Effector memory CD4-positive, alpha-beta T cell (primary cell): ENCODE data around the gene HSPG2.

Experiments used
- DNase-seq, 3 donors: peaks; one replicate each; pipeline ENCODE4 v3.0.0-alpha.2; 2020
- H3K27ac ChIP-seq: 2 replicates; pipeline ENCODE4 v1.7.0; 2013; ENCODE audit warnings: mild to moderate bottlenecking, low read length, moderate library complexity; ENCODE audit not compliant: insufficient read depth, poor library complexity, severe bottlenecking
- H3K27me3 ChIP-seq: replicated peaks from 2 replicates; pipeline ENCODE4 v1.7.0; 2013; ENCODE audit warnings: mild to moderate bottlenecking, low read length; ENCODE audit not compliant: insufficient read depth, control insufficient read depth, poor library complexity, severe bottlenecking
- H3K36me3 ChIP-seq: 2 replicates; pipeline ENCODE4 v1.7.0; 2013; ENCODE audit warnings: mild to moderate bottlenecking, low read length, moderate library complexity; ENCODE audit not compliant: control insufficient read depth, insufficient read depth
- H3K4me1 ChIP-seq: 2 replicates; pipeline ENCODE4 v1.7.0; 2013; ENCODE audit warnings: low read length, mild to moderate bottlenecking; ENCODE audit not compliant: control insufficient read depth, insufficient read depth, poor library complexity, severe bottlenecking
- H3K4me3 ChIP-seq: 2 replicates; pipeline ENCODE4 v1.7.0; 2013; ENCODE audit warnings: low read length, low read depth, mild to moderate bottlenecking; ENCODE audit not compliant: insufficient read depth, poor library complexity, severe bottlenecking
- H3K9me3 ChIP-seq: 2 replicates; pipeline ENCODE4 v1.7.0; 2013; ENCODE audit warnings: mild to moderate bottlenecking, low read length, moderate library complexity; ENCODE audit not compliant: control insufficient read depth

The HSPG2 gene

GRCh38 chr1:21906173-21907078 lies 30.7 kb downstream of the HSPG2 start:
- no peaks in the 10 kb centered on the region for H3K36me3 ChIP-seq
- H3K4me1 ChIP-seq: no peaks in the 10 kb centered on the region
- no peaks in the 10 kb centered on the region for H3K9me3 ChIP-seq
- no peaks in the 10 kb centered on the region for H3K27me3 ChIP-seq
- no peak overlapping the region for H3K4me3 ChIP-seq
- DNase-seq: no peak
- H3K27ac ChIP-seq: no peak overlapping the region

DNA sequence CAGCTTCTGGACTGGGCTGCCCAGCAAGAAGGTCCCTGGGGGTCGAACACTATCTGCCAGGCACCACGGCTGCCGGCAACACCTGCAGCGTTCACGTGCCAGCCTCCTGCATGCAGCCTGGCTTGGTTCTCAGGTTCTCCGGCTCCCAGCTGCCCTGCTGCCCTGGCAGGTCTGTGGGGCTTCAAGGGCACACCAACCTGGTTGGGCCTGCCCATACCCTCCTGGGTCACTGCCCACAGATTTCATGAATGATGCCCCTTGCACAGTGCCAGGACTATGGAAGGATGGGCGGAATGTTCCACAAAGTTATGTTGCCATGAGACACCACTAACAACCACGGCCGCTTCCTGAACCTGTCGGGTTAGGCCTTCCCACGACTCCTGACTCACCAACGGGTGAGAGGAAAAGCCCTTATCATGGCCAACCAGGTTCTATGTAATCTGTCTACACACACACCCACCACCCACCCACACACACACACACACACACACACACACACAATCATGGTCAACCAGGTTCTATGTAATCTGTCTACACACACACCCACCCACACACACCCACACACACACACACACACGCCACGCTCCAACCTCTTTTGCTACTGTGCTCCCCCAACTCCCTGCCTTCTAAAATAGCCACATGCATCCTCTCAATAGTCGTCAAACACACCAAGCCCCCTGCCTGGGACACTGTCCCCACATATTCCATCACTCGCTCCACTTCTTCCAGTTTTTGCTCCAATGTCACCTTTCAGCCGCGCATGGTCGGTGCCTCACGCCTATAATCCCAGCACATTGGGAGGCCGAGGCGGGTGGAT lies 32.2 kb downstream of the HSPG2 start:
- Histone ChIP-seq H3K4me3 (no peak overlapping the region), H3K36me3 (no peaks in the 10 kb centered on the region), H3K4me1 (no peaks in the 10 kb centered on the region), H3K27ac (no peak overlapping the region), H3K9me3 (no peaks in the 10 kb centered on the region), H3K27me3 (no peaks in the 10 kb centered on the region)
- no peak for DNase-seq

DNA sequence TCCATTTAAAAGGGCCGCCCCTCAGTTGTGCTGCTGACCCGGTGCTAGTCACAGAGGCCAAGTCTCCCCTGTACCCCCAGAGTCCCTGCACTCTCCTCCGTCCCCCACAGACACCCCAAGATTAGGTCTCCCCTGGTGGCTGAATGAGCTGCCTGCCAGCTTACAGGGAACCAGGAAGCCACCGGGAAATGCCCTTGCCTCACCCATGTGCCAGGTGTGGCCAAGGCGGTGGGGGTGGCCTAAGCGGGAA lies 32.7 kb downstream of the HSPG2 start:
- Histone ChIP-seq H3K4me3 (no peak overlapping the region), H3K27me3 (no peaks in the 10 kb centered on the region), H3K4me1 (no peaks in the 10 kb centered on the region), H3K9me3 (no peaks in the 10 kb centered on the region), H3K36me3 (no peaks in the 10 kb centered on the region), H3K27ac (no peak overlapping the region)
- DNase-seq: no peak

DNA sequence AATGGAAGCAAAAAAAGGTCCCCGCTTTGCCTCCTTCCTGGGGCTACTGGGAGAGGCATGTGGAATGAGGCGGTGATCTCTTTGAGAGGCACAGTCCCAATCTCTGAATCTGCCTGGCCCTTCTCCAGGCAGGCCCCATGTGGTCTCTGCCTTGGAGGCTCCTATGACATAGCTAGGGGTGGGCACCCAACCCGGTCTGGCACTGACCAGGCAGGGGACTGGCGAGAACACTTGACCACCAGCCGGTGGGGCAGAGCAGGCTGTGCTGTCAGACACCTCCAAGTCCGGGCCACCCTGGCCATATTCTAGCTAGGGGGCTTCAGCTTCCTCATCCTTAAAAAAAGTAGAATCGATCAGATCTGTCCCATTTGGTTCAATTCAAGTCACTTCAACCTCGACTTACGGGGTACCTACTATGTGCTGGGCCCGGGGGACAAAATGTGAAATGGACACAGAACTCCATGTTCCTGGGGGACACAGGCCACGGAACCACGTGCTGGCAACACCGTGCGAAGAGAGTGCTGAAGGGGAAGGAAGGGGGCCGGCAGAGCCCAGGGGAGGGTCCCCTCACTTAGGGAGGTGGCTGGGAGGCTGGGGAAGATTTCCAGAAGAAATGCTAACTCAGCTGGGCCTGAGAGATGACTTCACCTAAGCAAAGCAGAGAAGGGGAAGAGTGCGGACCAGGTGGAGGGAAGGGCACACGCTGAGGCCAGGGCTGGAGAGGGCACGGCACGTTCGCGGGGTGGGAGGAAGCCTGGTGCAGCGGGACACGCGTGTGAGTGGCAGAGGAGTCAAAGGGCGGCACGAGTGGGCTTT lies 33.3 kb downstream of the HSPG2 start:
- Histone ChIP-seq H3K27me3 (no peaks in the 10 kb centered on the region), H3K4me1 (no peaks in the 10 kb centered on the region), H3K36me3 (no peaks in the 10 kb centered on the region), H3K4me3 (no peak overlapping the region), H3K9me3 (no peaks in the 10 kb centered on the region), H3K27ac (no peak overlapping the region)
- DNase-seq: no peak

DNA sequence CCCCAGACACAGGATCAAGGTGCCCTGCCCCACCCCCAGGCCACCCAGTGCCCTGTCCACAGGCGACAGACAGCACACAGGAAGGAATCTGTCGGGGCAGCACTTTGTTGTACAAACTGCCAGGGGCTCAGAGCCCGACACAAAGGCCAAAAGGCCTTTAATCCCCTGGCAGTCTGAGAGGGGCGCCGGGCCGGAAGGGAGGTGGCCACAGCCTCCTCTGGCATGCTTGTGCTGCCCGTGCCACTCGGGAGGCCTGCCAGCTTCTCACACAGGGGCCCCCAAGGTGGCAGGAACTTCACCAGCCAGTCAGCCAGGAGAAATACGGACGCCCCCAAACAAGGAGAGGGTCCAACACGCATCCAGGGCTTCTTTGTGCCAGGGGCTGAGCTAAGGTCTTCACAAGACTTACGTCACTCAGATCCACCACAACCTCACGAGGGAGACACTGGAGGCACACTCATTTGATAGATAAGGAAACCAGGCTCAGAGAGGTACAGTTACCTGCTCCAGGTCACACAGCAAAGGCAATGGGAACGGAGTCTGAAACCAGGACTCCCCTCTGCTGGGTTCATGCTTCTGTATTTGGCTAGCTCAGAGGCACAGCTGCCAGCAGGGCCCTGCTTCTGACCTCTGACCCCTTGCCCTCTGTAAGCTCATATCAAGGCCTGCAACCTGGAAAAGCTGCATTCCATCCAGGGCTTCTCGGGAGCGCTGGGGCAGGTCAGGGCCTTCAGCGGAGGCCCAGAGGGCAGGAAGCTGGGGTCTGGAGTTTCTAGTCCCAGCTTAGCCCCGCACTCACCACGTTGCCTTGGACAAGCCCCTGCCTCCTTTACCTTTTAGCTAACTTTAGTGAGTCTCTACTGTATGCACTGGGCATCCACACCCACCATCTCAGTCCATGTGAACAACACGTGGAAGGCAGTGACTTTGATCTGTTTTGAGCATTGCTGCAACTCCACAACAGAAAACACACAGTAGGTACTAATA lies 34.8 kb downstream of the HSPG2 start:
- Histone ChIP-seq H3K27me3 (no peaks in the 10 kb centered on the region), H3K9me3 (no peaks in the 10 kb centered on the region), H3K4me3 (no peak overlapping the region), H3K4me1 (no peaks in the 10 kb centered on the region), H3K36me3 (no peaks in the 10 kb centered on the region), H3K27ac (no peak overlapping the region)
- DNase-seq: no peak

GRCh38 chr1:21901473-21901847 lies 35.6 kb downstream of the HSPG2 start:
- Histone ChIP-seq H3K9me3 (no peaks in the 10 kb centered on the region), H3K27ac (no peak overlapping the region), H3K27me3 (no peaks in the 10 kb centered on the region), H3K4me1 (no peaks in the 10 kb centered on the region), H3K4me3 (no peak overlapping the region), H3K36me3 (no peaks in the 10 kb centered on the region)
- DNase-seq: no peak

- DNase-seq: no peak
- Histone ChIP-seq H3K9me3 (no peaks in the 10 kb centered on the region), H3K4me3 (no peak overlapping the region), H3K4me1 (no peaks in the 10 kb centered on the region), H3K27ac (no peak overlapping the region), H3K36me3 (no peaks in the 10 kb centered on the region), H3K27me3 (no peaks in the 10 kb centered on the region)
Measured at GRCh38 chr1:21900766-21901472, 36.2 kb downstream of the HSPG2 start.

GRCh38 chr1:21899987-21900386 lies 37.1 kb downstream of the HSPG2 start:
- H3K27me3 ChIP-seq: no peaks in the 10 kb centered on the region
- no peak overlapping the region for H3K27ac ChIP-seq
- no peaks in the 10 kb centered on the region for H3K36me3 ChIP-seq
- no peak overlapping the region for H3K4me3 ChIP-seq
- H3K9me3 ChIP-seq: no peaks in the 10 kb centered on the region
- no peaks in the 10 kb centered on the region for H3K4me1 ChIP-seq
- DNase-seq: no peak
